WTC11 (cell line): Measurements from ENCODE around the gene REX1BD. TPM values are rescaled to one million over a fixed set of nuclear protein-coding genes. Genes with fewer than 3 reads are reported as not detected.

Source experiments
- ATAC-seq: fragments of 200-7000 bp; cut with Tn5 transposase; 2 replicates; pipeline ENCODE4 v1.10.0; 2021; ENCODE audit warnings: mild to moderate bottlenecking, moderate library complexity
- CTCF ChIA-PET: fragments of 300-600 bp; sonication (Branson Sonifier 250); formaldehyde crosslinking; loops from one replicate; lab custom pipeline; 2021; ENCODE audit warnings: antibody characterized with exemption; lab: Charles Lee
- POLR2A ChIA-PET: fragments of 350-600 bp; sonication (Branson Sonifier 250); formaldehyde crosslinking; loops from one replicate; lab custom pipeline; 2021; ENCODE audit warnings: antibody characterized with exemption; lab: Charles Lee
- DNase-seq: peaks from one replicate; pipeline ENCODE4 v3.0.0; 2021; ENCODE audit warnings: low spot score
- H3K27ac Mint-ChIP-seq: 2 replicates; pipeline ENCODE4 v1.8.0; 2021; ENCODE audit warnings: mixed read lengths
- H3K27me3 Mint-ChIP-seq: 2 replicates; pipeline ENCODE4 v1.8.0; 2021; ENCODE audit warnings: low read depth, mild to moderate bottlenecking, moderate library complexity, mixed read lengths
- H3K36me3 Mint-ChIP-seq: 2 replicates; pipeline ENCODE4 v1.8.0; 2021; ENCODE audit warnings: mixed read lengths
- H3K4me1 Mint-ChIP-seq: 2 replicates; pipeline ENCODE4 v1.8.0; 2022; ENCODE audit warnings: mixed read lengths
- H3K4me3 Mint-ChIP-seq: 2 replicates; pipeline ENCODE4 v1.8.0; 2021; ENCODE audit warnings: mild to moderate bottlenecking, moderate library complexity, mixed read lengths
- H3K9me3 Mint-ChIP-seq: 2 replicates; pipeline ENCODE4 v1.8.0; 2021; ENCODE audit warnings: mixed read lengths
- AFF4 ChIP-seq: sonication (generic); formaldehyde crosslinking; IDR thresholded peaks from 2 replicates; pipeline ENCODE4 v1.8.1; 2023; ENCODE audit warnings: mild to moderate bottlenecking, missing genetic modification reagents, borderline replicate concordance
- AR ChIP-seq: fragments of 250-450 bp; sonication (Bioruptor Pico); IDR thresholded peaks from 2 replicates; pipeline ENCODE4 v1.9.0; 2021; ENCODE audit warnings: mild to moderate bottlenecking
- ATF2 ChIP-seq: sonication (generic); formaldehyde crosslinking; IDR thresholded peaks from 2 replicates; pipeline ENCODE4 v1.8.1; 2022; ENCODE audit warnings: low read depth, missing genetic modification reagents, borderline replicate concordance
- ATF3 ChIP-seq: sonication (generic); formaldehyde crosslinking; conservative IDR thresholded peaks from 2 replicates; pipeline ENCODE4 v1.8.1; 2022; ENCODE audit warnings: mild to moderate bottlenecking, missing genetic modification reagents
- ATF6 ChIP-seq: sonication (generic); formaldehyde crosslinking; IDR thresholded peaks from 2 replicates; pipeline ENCODE4 v1.8.1; 2023; ENCODE audit warnings: mild to moderate bottlenecking, missing genetic modification reagents
- ELF4 ChIP-seq: sonication (generic); formaldehyde crosslinking; IDR thresholded peaks from 2 replicates; pipeline ENCODE4 v1.8.1; 2022; ENCODE audit warnings: low read depth, mild to moderate bottlenecking, moderate library complexity, missing genetic modification reagents
- ERG ChIP-seq: fragments of 250-450 bp; sonication (Bioruptor Pico); IDR thresholded peaks from 2 replicates; pipeline ENCODE4 v1.8.0; 2021; ENCODE audit warnings: mild to moderate bottlenecking
- JUN ChIP-seq: sonication (generic); formaldehyde crosslinking; IDR thresholded peaks from 2 replicates; pipeline ENCODE4 v1.8.0; 2023; ENCODE audit warnings: mild to moderate bottlenecking, missing genetic modification reagents
- KAT7 ChIP-seq: sonication (generic); formaldehyde crosslinking; IDR thresholded peaks from 2 replicates; pipeline ENCODE4 v1.8.1; 2023; ENCODE audit warnings: missing genetic modification reagents, mild to moderate bottlenecking, borderline replicate concordance
- NR3C1 ChIP-seq: sonication (generic); formaldehyde crosslinking; conservative IDR thresholded peaks from 2 replicates; pipeline ENCODE4 v1.8.1; 2023; ENCODE audit warnings: low read depth, mild to moderate bottlenecking, missing genetic modification reagents
- SMAD3 ChIP-seq: sonication (generic); formaldehyde crosslinking; IDR thresholded peaks from 2 replicates; pipeline ENCODE4 v1.8.0; 2022; ENCODE audit warnings: missing genetic modification reagents, mild to moderate bottlenecking, borderline replicate concordance
- ZNF232 ChIP-seq: sonication (generic); formaldehyde crosslinking; IDR thresholded peaks from 2 replicates; pipeline ENCODE4 v1.8.0; 2022; ENCODE audit warnings: mild to moderate bottlenecking, missing genetic modification reagents
- ZNF263 ChIP-seq: sonication (generic); formaldehyde crosslinking; IDR thresholded peaks from 2 replicates; pipeline ENCODE4 v1.8.1; 2022; ENCODE audit warnings: low read depth, mild to moderate bottlenecking, moderate library complexity, missing genetic modification reagents
- ZNF423 ChIP-seq: fragments of 250-450 bp; sonication (Bioruptor Pico); IDR thresholded peaks from 2 replicates; pipeline ENCODE4 v2.1.2; 2022; ENCODE audit warnings: mild to moderate bottlenecking, moderate library complexity
- total RNA-seq: library from RNA; stranded (reverse); gene quantifications from 3 replicates; pipeline ENCODE4 v1.2.3, GENCODE V29; 2021

Gene REX1BD
- total RNA-seq, 1 experiment from 2014 or later = 90.2 TPM

GRCh38 chr19:18595475-18595874 is 6.9 kb downstream of the REX1BD start:
- Mint-ChIP-seq H3K4me1 (peaks cover 48% of the 10 kb centered on the region), H3K9me3 (no peaks in the 10 kb centered on the region), H3K27me3 (peaks cover 16% of the 10 kb centered on the region), H3K36me3 (0 out of 2 replicates have a peak, but pooled peaks cover 3% of the 10 kb centered on the region), H3K27ac (no peak overlapping the region), H3K4me3 (peak overlapping the region; percentile 46)
- DNase-seq (no peak), ATAC-seq (no peak)
- CTCF ChIA-PET = interaction anchor here (0.6 to 4.2 kb wide), 4 partner anchors 45 to 156 kb away, joined by 3 to 13 read pairs (median 10); partner anchors contain the start of gene ELL
- TF ChIP-seq ZNF263 (CRISPR knock-in tag) (no peak), SMAD3 (CRISPR knock-in tag) (0 out of 2 replicates have a peak, but pooled peaks have one; percentile 47)
- POLR2A ChIA-PET = no interaction called here

GRCh38 chr19:18596752-18597157 is 8.2 kb downstream of the REX1BD start:
- ATAC-seq (peak; percentile 59), DNase-seq (peak; percentile 90)
- H3K4me1 Mint-ChIP-seq = peaks cover 42% of the 10 kb centered on the region
- peaks cover 29% of the 10 kb centered on the region for H3K27me3 Mint-ChIP-seq
- TF ChIP-seq JUN (CRISPR knock-in tag) (no peak), ZNF423 (0 out of 2 replicates have a peak, but pooled peaks have one; percentile 7), ELF4 (CRISPR knock-in tag) (no peak)
- CTCF ChIA-PET = interaction anchor here (2.0 to 4.2 kb wide), 2 partner anchors 76 to 78 kb away, joined by 5 to 13 read pairs; partner anchors contain the start of gene ELL
- peak overlapping the region; percentile 2; the same call in 1 of the 2 replicates for H3K4me3 Mint-ChIP-seq
- H3K9me3 Mint-ChIP-seq = no peaks in the 10 kb centered on the region
- H3K27ac Mint-ChIP-seq = 0 out of 2 replicates have a peak overlapping the region, but pooled peaks have one; percentile 20
- POLR2A ChIA-PET = no interaction called here
- no peaks in the 10 kb centered on the region for H3K36me3 Mint-ChIP-seq

GRCh38 chr19:18597809-18598660 is 9.4 kb downstream of the REX1BD start:
- peaks cover 45% of the 10 kb centered on the region for H3K4me1 Mint-ChIP-seq
- no peak overlapping the region for H3K4me3 Mint-ChIP-seq
- peaks cover 41% of the 10 kb centered on the region for H3K27me3 Mint-ChIP-seq
- no peak overlapping the region for H3K27ac Mint-ChIP-seq
- H3K36me3 Mint-ChIP-seq = no peaks in the 10 kb centered on the region
- ATAC-seq (no peak), DNase-seq (no peak)
- no peaks in the 10 kb centered on the region for H3K9me3 Mint-ChIP-seq
- CTCF ChIA-PET = interaction anchor here (0.6 to 4.2 kb wide), 9 partner anchors 10 to 249 kb away, joined by 3 to 13 read pairs (median 4); partner anchors contain the start of genes ELL and REX1BD
- POLR2A ChIA-PET = interaction anchor here (0.6 kb wide), 2 partner anchors 127 to 134 kb away, joined by 3 to 5 read pairs; no protein-coding TSS in a partner anchor
- TF ChIP-seq AFF4 (CRISPR knock-in tag) = no peak
- TF ChIP-seq NR3C1 (CRISPR knock-in tag) = no peak
- no peak for TF ChIP-seq ATF6 (CRISPR knock-in tag)
- TF ChIP-seq ATF3 = no peak
- TF ChIP-seq ZNF263 (CRISPR knock-in tag) = no peak
- no peak for TF ChIP-seq ERG (CRISPR knock-in tag)
- TF ChIP-seq AR (CRISPR knock-in tag) = no peak
- no peak for TF ChIP-seq ATF2 (CRISPR knock-in tag)
- no peak for TF ChIP-seq KAT7
- no peak for TF ChIP-seq ZNF232 (CRISPR knock-in tag)
